NCI-H187 (cell line): ENCODE data around the gene TSPAN7.

ENCODE experiments used
- DNase-seq, 2 experiments: peaks; one replicate each; lab custom pipeline; 2025; lab: John Stamatoyannopoulos, UW

The TSPAN7 gene, protein sequence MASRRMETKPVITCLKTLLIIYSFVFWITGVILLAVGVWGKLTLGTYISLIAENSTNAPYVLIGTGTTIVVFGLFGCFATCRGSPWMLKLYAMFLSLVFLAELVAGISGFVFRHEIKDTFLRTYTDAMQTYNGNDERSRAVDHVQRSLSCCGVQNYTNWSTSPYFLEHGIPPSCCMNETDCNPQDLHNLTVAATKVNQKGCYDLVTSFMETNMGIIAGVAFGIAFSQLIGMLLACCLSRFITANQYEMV

DNA sequence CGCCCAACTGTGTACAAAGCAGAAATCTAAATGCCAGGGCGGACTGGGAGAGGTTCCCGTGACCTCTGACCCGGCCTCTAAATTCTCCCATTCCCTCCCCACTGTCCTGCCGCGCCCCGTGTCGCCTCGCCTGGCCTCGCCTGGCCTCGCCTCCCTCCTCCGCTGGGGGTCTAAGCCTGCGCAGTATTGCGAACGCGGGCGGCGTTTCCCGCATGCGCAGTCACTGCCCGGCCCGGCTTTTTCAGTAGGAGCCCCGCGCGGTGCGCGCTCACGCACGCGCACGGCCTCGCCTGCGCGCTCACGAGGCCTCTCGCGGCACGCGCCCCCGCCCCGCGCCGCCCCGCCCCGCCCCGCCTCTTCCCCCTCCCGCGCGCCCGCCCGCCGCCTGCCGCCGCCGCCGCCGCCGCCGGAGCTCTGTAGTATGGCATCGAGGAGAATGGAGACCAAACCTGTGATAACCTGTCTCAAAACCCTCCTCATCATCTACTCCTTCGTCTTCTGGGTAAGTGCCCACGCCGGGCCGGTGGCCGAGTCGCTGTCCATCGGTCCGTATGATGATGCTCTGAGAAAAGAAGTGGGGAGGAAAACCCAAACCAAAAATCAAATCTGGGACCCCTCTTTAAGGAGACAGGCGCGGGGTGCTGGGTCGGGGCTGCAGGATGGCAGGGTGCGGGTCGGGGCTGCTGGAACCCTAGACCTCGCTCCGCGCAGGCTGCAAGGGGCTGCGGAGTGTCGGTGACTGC is at the start of gene TSPAN7:
Gene TSPAN7 (plus strand): TSS at position 417 of the 743 bp plus-strand sequence. CDS start 5 bp downstream, at position 422.
- peak; percentile 17 to 33 for DNase-seq

DNA sequence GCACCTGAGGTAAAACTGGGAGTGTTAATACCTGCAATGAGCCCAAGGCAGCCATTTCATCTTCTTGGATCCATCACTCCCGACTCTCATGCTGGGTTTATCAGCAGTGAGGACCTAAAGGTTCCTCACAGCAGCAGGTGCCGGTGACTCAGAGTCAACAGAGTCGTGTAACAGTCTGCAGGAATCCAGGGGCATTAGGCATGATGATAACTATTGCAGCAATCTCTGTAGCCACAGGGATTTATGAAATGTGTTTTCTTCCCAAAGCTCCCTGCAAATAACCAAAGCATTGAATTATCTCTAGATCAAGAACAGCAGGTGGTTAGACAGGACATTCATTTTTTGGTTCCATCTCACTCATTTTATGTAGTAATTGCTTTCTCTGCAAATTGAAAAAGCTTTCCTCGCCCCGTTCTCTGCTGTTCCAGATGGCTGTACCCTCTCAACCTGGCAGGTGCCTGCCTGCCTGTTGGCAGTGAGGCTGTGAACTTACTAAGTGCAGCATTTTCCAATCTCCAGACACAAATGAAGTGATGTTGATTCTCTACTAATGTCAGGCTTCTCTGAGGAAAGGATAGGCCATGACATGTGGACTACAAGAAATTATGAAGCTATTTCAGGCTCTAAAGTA is 48.1 kb upstream of the TSPAN7 start:
- DNase-seq = no peak

DNA sequence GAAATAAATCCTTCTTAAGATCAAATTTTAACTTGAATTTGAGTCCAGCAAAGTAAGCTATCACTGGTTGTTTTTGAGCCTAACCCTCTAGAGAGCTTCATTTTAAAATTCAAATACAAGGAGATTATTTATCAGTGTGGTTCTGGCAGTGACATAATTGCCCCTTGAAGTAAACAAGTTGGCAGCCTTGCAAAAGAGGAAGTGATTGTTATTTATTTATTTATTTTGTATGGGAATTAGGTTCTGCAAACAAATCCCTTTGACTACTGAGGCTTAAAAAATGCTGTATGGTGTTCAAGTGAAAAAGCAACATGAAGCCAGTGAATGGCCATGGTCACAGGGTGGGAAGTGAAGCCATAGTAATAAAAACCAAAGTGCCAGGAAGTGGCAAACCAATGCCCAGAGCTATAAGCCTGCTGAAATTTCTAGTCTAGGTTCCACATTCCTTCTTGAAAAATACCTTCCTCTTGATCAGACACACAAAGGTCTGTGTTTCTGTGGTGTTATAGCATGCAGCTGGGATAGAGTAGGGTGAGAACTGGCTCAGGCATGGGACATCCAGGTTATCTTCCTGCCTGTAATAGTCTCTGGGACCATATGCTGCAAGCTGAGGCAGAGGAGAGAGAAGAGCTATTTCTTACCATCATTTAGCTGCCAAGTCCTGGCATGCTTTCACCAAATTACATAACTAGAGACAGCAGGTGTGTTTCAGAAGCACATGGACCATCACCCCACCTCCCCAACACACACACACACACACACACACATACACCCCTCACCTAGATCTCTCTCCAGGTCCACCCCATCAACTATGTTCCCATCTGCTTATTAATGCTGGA is 47.1 kb upstream of the TSPAN7 start:
- DNase-seq = no peak

DNA sequence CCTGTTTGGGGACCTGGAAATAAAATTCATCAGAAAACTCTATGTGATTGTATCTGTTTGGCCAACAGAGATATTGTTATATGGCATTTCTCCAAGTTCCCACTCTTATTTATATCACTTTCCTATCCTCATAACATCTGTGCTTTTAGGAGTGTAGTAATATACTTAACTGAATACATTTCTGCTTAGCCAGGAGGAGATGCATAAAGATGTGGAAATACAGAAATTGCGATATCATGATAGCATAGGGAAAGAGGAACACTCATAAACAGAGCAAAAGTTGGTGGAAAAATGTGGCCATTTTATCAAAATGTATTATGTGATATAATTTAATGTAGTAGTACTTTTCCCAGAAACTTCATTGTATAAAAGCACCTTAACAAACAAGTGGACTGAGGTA is 46.1 kb upstream of the TSPAN7 start:
- no peak for DNase-seq

DNA sequence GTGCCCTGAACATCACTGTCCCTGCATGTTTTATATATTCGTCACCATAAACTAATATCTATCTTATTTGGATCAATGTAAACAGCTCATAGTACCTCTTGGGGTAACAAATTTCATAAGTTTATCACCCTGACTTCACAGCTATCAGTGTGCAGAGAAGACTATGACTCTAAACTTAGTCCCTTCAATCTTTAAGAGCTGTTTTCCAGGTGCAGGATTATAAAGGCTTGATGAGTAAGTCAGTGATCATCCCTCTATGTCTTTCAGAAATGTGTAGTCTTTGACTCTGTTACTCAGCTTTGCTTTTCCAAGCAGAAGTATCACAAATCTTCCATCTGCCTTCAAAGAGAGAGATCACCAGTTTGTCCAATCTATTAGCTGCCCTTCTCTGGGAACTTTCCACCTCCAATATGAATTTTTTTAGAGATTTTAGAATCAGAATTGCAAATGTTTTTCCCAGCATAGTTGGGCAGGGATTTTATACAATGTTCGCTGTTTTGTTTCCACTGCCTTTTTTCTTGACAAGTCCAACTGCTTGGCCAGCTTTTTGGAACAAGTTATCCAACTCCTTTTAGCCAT is 45.1 kb upstream of the TSPAN7 start:
- no peak for DNase-seq

DNA sequence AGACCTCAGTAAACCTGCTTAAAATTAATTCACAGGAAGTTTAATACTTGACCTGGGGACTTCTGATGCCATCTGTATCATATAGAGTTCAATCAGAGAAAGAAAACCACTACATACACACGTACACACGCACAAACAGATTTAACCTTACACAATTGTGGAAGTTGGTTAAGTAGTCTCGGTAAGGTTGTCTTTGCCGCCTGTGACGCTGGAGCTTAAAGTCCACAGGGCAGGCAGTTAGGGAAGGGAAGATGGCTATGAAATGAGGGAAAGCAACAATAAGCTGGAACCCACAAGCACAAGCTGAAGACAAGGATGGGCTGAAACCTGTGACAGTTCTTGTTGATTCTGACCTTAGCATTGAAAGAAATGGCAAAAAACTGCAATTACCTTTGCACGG is 41.7 kb upstream of the TSPAN7 start:
- no peak for DNase-seq

DNA sequence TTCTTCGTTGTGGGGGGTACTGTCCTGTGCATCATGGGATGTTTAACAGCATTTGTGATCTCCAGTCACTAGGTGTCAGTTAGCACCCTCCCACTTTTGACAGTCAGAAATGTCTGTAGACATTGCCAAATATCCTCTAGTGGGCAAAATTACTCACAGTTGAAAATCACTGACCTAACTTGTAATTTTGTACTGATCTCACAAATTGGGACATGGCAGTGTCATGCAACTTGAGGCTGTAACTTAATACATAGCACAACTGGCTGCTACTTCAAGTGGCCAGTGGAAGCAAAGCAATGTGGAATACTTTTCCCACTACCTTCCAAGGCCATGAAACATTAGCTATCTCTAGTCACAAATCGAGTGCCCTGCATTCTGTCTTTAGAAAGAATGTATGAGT is 23.2 kb upstream of the TSPAN7 start:
- DNase-seq = no peak

DNA sequence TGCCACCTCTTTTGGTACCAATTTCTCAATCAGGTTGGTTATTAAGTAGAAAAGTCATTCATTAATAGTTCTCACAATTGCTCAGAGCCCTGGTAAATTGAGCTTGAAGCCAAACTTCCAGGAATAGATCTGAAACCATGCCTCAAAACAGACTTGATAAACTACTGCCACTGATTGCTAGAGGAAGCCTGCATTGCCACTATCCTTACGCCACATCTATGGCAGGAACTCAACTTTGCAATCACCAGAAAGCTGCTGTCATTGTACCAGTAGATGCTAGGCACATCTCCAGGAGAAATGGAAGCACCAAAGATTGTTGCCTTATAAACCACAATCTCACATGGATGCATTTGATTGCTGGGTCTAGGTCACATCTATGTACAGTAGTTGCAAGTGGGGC is 21.6 kb upstream of the TSPAN7 start:
- DNase-seq = no peak

DNA sequence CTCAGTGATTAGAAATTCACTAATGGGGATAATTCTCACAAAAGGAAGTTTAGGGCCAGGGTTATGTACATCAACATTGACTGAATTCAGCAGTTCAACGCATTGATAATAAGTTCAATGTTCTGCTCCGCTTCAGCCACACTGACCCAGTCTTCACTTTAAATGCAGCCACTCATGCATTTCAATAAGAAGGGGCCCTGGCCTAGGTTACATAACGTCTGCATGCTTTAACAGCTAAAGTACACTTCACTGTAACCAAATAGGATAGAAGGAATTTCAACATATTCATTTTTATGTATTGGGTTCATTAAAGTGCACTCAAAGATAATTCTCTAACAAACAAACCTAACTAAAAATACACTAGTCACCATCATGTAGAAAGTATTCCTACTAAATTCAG is 12.8 kb upstream of the TSPAN7 start:
- DNase-seq = no peak

DNA sequence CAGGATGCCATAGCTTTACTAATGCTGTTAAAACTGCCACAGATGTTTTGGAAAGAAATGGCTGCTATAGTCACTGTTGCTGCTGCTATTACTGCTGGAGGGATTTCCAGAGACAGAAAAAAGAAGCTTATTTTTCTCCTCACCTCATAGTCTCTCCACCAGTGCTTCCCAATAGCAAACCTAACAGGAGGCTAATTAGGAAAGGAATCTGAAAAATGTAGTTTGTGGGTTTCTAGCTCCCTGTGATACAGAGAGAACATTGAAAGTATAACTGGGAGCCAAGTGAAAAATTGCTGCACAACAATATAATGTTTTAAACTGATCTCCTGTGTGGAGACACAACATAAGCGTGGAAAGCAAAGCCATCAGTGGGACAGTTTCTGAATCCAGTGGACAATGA is 8.6 kb upstream of the TSPAN7 start:
- no peak for DNase-seq

DNA sequence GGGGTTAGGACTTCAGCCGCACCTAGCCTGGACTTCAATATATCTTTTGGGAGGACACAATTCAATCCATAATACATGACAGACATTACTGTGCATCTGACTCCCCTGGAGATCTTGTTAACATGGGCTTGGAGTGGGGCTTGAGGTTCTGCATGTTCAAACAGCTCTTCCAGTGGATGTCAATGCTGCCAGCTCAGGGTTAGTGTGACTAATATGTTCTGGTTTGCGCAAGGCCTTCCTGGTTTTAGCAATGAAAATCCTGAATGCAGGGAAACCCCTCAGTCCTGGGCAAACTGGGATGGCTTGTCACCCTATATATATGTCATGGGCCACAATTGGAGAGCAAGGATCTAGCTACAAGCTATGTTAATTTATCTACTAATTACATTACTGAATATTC is 2.7 kb upstream of the TSPAN7 start:
- DNase-seq = no peak

DNA sequence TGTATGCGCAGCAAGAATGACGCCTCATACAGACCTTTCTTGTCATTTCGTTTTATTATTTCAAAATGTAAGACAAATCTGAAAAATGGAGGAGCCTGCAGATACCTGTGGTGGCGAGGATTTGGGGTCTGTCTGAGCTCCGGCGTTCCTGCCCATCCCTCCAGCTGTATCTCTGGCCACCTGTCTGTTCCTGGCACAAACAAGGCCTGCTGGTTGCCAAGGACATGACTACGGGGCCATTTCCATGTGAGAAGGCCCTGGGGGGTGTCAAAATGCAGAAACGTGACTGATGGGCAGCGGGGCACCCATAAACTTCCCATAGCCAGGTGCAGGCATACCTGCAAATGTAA is 591 bp upstream of the TSPAN7 start:
- no peak for DNase-seq

DNA sequence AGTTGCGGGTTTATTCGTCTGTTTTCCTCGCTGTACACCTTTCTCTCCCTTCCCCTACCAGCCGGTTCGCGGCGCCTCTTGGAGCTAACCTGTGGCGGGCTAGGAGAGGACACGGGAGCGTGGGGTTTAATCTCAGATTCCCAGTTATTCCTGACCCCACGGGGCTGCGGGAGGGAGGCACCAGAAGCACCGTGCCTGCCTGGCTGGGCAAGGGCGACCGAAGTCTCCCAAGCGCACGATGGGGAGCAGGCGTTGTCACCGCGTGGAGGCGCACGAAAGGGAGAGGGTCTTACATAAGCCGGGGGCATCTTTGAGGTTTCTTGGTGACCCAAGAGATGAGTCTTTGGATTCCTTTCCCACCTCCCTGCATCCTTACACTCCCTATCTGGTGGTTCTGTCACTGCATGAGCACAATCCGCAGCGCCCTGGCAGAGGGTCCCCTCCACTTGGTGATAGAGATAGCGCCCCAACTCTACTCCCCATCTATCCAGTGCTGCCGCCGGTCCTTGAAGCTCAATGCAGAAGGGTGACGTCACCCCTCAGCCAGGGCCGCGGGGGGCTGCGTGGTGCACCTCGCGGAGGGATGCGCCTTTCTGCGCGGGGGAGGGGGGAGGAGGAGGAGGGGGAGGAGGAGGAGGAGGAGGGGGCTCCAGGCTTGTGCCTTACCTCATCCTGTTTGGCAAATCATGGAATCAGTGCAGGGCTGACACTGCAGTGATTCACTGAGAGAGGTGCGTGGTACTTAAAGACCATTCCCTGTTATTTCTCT is 793 bp downstream of the TSPAN7 start:
- DNase-seq = no peak

DNA sequence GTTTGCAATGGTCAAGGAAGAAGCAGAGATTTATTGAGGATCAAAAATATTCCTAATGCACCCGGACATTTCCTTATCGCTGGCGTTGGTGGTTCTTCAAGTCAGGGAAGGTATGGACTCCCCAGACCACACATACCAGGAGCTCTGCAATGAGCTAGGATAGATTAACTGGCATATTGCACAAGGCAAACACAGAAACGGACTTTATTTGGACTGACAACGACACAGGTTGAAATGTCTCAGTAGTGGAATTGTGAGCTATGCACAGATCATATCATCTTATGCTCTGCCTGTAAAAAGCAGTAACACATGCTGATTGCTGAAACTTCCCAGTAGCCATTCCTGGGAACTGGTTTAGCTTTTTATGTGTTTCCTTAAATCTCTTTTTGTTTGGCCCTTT is 1.7 kb downstream of the TSPAN7 start:
- DNase-seq = no peak

DNA sequence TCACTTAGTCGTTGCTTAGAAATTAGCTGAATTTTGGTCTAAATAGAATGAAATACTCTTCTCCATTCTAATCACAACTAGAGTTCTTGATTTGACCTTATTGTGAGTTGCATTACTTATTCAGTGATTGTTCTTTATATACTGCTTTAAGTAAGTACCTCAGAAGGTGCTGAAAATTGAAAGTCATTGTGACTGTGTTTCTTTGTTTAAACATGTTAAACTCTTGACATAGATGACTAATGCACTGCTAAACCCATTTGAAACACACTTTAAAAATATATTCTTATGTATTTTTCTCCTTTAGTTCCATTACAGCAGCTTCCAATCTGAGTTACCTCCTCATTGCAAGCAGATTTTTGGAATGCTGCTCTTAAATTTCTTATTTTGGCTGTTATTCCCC is 9.1 kb downstream of the TSPAN7 start:
- DNase-seq = no peak

DNA sequence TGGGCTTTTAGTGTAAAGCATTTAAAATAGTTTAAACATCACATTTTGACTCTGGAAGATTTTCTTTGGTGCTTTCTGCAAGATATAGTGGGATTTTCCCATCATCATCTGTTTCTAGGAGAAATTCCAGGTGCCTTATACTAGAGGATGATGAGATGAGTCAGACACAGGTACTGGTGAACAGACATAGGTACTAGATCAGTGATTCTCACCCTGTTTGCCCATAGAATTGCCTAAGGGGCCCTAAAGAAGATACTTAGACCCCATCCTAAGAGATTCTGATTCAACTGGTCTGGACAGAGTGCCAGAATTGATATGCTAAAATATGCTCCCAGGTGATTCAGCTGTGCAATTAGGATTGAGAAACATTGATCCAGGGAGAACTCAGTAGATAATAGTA is 9.7 kb downstream of the TSPAN7 start:
- no peak for DNase-seq

DNA sequence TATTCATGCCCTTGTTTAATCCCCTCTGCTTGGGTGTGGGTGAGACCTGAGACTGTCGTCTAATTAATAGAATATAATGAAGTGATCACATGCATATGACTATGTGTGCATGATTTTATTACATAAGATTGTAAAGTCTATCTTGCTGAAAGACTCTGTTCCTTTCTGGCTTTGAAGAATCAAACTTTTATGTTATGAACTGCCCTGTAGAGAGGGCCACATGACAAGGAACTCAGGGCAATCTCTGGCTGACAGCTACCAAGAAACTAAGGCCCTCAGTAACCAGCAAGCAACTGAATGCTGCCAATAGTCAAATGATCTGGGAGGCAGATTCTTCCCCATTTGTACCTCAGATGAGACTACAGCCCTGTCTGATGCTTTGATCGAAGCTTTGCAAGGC is 13.5 kb downstream of the TSPAN7 start:
- DNase-seq = no peak

DNA sequence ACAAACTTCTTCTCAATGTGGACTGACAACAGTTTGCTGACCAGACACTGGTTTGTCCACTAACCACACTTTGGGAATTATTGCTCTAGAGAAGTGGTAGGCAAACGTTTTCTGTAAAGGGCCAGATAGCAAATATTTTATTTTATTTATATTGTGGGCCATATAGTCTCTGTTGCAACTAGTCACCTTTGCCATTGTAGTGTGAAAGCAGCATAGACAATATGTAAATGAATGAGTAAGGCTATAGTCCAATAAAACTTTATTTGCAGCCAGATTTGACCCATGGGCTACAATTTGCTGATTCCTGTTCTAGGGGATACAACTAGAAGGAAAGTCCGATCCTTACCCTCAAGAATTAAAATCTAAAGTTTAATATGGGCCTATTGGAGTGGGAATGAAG is 14.5 kb downstream of the TSPAN7 start:
- DNase-seq = no peak

DNA sequence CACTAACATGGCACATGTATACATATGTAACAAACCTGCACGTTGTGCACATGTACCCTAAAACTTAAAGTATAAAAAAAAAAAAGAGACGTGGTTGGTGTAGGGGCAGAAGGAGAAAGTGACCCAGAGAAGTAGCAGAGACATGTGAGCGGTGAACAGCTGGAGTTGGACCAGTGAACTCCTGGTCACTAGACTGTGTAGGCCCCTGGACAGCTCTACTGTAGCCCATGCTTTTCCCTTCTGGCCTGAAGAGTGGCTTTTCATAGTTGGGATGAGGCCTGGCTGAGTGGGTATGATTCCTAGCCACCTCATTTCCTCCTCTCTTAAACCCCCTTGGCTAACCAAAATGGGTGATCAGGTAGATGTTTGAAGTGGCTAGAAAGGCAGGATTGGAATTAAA is 16.4 kb downstream of the TSPAN7 start:
- DNase-seq = no peak

DNA sequence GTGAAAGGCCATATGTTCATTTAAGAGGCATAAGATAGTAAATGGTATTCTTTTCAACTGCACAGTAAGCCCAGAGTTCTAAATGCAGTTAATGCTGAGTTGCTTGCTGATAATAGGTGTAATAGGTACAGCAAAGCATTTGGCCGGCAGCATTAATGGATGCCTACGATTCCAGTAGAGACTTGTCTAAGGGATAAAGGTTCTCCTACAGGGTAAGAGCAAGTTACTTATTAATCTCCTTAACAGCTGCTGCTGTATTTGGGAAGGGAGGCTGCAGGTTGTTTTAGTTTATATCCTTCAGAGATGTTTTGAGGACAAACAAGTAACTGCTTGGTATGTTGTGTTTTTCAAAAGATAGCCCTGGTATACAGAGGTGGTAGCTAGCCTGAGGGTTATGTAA is 16.8 kb downstream of the TSPAN7 start:
- DNase-seq = no peak

DNA sequence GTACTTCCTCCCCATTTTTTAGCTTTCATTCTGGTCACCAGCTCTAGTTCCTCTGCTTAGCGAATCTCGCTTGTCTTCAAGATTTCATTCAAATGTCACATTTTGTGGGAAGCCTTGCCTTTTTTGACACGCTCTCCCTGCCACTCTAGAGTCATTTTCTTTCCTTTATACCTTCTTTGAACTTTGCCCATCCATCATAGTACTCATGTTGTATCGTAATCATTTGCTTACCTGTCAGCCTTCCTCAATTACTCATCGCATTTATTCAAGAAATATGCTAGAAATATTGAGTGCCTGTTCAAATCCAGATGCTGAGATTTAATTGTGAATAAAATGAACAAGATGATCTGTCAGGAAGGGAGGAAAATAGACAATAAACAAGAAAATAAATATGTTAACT is 21.8 kb downstream of the TSPAN7 start:
- no peak for DNase-seq

DNA sequence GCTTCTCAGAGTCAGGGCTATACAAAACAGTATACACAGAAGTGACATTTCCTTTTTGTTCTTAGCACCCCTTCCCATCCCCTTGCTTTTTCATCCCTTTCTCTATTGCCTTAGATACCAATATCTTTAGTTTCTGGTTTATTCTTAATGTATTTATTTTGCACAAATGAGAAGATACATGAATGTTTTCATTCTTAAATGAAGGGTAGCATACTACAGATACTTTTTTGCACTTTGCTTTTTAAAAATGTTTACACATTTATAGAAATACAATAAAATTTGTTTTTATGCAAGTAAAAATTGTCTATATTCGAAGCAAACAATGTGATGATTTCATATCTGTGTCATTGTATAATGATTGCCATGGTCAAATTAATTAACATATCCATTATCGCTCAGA is 33.1 kb downstream of the TSPAN7 start:
- no peak for DNase-seq
